WI38 (cell line): Measurements from ENCODE around the gene CAMK2D.

ENCODE experiments used
- H3K4me3 ChIP-seq: 2 replicates; pipeline ENCODE4 v1.5.1; 2011; ENCODE audit warnings: low read depth, mild to moderate bottlenecking, control low read depth, low read length
- TF ChIP-seq, protein P1 (sequence below): IDR thresholded peaks from 2 replicates; pipeline ENCODE4 v1.5.1; 2012; ENCODE audit warnings: low read depth, mild to moderate bottlenecking, control low read depth, low read length

CAMK2D gene

DNA sequence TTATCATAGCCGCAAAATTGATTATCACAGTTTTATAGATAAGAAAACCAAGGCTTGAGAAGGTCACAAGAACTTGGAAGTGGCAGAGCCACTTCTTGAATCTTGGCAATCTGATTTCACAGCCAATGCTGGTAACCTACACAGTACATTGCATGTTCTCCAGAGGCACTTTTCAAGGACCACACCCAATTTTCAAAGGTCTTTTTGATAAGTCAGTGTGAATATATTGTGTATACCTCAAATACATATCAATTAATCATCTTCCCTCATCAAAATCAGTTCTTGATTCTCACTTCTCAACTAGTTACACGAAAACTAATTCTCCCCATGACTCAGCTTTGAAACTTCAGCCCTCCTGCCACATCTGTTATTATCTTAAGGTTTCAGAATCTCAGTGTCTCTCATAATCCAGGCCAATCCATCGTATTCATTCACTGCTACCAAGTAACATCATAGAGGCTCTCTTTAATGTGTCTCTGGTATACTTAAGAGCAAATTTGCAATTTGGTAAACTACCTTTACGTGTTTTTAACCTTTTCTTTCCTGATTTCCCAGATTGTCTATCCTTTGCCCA lies 16.8 kb downstream of the CAMK2D start:
- no peak overlapping the region for H3K4me3 ChIP-seq
- TF ChIP-seq, protein P1, sequence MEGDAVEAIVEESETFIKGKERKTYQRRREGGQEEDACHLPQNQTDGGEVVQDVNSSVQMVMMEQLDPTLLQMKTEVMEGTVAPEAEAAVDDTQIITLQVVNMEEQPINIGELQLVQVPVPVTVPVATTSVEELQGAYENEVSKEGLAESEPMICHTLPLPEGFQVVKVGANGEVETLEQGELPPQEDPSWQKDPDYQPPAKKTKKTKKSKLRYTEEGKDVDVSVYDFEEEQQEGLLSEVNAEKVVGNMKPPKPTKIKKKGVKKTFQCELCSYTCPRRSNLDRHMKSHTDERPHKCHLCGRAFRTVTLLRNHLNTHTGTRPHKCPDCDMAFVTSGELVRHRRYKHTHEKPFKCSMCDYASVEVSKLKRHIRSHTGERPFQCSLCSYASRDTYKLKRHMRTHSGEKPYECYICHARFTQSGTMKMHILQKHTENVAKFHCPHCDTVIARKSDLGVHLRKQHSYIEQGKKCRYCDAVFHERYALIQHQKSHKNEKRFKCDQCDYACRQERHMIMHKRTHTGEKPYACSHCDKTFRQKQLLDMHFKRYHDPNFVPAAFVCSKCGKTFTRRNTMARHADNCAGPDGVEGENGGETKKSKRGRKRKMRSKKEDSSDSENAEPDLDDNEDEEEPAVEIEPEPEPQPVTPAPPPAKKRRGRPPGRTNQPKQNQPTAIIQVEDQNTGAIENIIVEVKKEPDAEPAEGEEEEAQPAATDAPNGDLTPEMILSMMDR, result no peak

DNA sequence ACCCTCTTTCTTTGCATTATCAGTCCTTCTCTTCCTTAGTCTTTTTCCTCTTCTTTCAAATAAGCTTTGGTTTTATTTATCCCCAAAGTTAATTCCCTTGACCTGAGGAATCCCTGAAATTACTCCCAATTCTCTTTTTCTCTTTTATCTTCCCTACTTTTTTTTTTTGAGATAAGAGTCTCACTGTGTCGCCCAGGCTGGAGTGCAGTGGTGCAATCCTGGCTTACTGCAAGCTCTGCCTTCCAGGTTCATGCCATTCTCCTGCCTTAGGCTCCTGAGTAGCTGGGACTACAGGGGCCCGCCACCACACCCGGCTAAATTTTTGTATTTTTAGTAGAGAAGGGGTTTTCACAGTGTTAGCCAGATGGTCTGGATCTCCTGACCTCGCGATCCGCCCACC lies 17.8 kb downstream of the CAMK2D start:
- no peak overlapping the region for H3K4me3 ChIP-seq

DNA sequence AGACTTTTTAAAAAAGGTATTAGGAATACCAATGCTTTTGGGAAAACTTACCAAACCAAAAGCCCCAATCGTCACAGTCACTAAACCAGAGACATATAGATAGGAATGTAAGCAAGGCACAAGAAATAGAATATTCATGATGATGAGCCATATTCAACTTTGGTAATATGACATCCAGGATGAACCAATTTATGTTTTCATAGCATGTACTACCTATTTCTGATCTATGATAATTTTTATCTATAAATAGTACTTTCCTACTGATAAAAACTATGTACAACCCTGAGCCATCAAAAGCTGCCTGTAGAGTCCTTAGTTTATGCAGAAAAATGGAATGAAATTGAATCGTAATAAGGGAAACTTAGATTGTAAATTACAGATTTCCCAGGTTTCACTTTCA lies 18.9 kb downstream of the CAMK2D start:
- TF ChIP-seq, protein P1, result no peak
- no peak overlapping the region for H3K4me3 ChIP-seq

More for the DNA sequence above, 17.8 kb downstream of the CAMK2D start:
- TF ChIP-seq, protein P1, result no peak

DNA sequence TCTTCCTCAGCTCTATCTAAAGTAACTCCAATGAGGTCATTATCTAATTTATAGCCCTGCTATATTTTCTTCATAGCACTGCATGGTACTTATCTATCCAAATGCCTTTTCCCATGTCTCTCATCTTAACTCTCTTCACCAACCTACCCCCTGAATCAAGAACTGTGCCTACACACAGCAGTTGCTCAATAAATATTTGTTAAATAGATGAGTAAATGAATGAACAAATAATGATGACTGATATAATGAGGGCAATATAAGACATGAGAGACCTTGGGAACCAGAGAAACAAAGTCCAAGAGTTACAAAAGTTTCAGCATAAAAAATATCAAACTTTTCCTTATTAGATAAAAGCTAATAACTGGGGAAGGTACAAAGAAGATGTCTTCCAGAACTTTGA lies 19.6 kb downstream of the CAMK2D start:
- H3K4me3 ChIP-seq, result no peak overlapping the region
- TF ChIP-seq, protein P1, result no peak

DNA sequence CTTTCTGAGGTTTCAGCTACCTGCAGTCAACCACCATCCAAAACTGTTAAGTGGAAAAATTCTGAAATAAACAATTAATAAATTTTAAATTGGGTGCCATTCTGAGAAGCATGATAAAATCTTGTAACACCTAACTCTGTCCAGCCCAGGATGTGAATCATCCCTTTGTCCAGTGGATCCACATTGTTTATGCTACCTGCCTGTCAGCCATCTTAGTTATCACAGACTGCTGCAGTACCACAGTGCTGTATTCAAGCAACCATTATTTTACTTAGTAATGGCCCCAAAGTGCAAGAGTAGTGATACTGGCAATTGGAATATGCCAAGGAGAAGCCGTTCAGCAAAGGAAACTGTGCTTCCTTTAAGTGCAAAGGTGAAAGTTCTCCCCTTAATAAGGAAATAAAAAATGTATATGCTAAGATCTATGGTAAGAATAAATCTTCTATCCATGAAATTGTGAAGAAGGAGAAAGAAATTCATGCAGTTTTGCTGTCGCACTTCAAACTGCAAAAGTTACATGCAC lies 20.6 kb downstream of the CAMK2D start:
- TF ChIP-seq, protein P1, result no peak
- no peak overlapping the region for H3K4me3 ChIP-seq

DNA sequence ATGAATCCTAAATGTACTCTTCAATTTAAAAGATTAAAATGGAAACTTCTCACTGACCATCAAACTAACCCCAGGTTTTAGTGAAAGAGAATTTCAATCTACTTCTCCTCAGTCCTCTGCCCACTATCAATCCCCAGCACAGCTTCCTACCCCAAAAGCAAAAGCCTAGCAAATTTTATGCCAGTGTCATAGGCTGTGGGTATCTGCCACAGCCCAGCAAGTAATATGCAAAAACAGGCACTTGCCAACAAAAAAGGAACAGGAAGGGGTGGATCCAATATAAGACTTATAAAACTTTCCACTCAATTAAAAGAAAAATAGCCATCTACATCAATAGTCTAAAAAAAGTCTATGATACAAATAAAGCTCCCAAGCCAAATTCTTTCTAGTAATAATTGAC lies 22.3 kb downstream of the CAMK2D start:
- TF ChIP-seq, protein P1, result no peak

DNA sequence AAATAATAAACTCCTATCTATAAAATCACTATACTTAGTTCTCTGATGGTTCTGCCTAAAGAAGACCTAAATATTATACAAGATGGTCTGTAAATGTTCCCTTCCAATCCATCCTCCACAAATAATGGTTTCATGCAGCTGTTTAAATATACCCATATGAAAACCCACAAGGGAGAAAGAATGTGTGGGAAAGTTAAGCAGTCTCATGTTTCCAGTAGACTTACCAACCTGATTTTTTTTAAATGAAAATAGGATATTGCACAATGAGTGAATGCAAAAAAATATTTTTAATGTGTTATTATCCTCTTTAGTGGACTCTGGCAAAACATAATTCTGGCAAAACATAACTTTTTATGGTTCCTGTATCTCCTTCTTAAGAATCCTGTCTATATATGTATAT lies 23.3 kb downstream of the CAMK2D start:
- TF ChIP-seq, protein P1, result no peak
- no peak overlapping the region for H3K4me3 ChIP-seq

More for the DNA sequence above, 22.3 kb downstream of the CAMK2D start:
- H3K4me3 ChIP-seq, result no peak overlapping the region
